ENCODE results near the gene KCNH5. TPM values are rescaled to one million over a fixed set of nuclear protein-coding genes. Genes with fewer than 3 reads are reported as not detected.

The KCNH5 gene
- total RNA-seq, 6 donors from 2014 or later, result under 0.01 to 0.22 TPM; not detected in 4

GRCh38 chr14:62673014-62673755, 372.1 kb downstream of the KCNH5 start:
- Histone ChIP-seq H3K9me3 (no peaks in the 10 kb centered on the region), H3K4me1 (no peaks in the 10 kb centered on the region), H3K36me3 (no peaks in the 10 kb centered on the region), H3K27me3 (no peaks in the 10 kb centered on the region), H3K4me3 (no peak overlapping the region), H3K27ac (no peak overlapping the region)
- no peak for TF ChIP-seq POLR2A (IDR thresholded peaks at IDR 0.05)
- ATAC-seq (ENCODE audit: low FRiP score in 2 of 2) (no peak), DNase-seq (no peak)
- 81 to 95% methylated on average over 4 of the region's 4 CpGs for WGBS, 2 donors

- DNase-seq, result no peak
- no peaks in the 10 kb centered on the region for H3K4me1 ChIP-seq
- TF ChIP-seq EP300 (IDR thresholded peaks at IDR 0.05), result no peak
- TF ChIP-seq CTCF (IDR thresholded peaks at IDR 0.05), result no peak
- no peaks in the 10 kb centered on the region for H3K27me3 ChIP-seq
- no peaks in the 10 kb centered on the region for H3K9me3 ChIP-seq
- no peak overlapping the region for H3K4me3 ChIP-seq
- no peak overlapping the region for H3K27ac ChIP-seq
- no peaks in the 10 kb centered on the region for H3K36me3 ChIP-seq
- 71 to 81% methylated on average over 2 of the region's 2 CpGs for WGBS, 2 donors
- no peak for ATAC-seq (ENCODE audit: low FRiP score in 2 of 2)
Observed at GRCh38 chr14:62670526-62670925, 374.7 kb downstream of the KCNH5 start.

- TF ChIP-seq POLR2AphosphoS5 (IDR thresholded peaks at IDR 0.05) (no peak), POLR2A (IDR thresholded peaks at IDR 0.05) (no peak), CTCF (IDR thresholded peaks at IDR 0.05) (no peak), EP300 (IDR thresholded peaks at IDR 0.05) (no peak)
- DNase-seq, result no peak
- 87 to 88% methylated on average over 4 of the region's 4 CpGs for WGBS, 2 donors
Observed at GRCh38 chr14:62667421-62667914, 377.8 kb downstream of the KCNH5 start.

GRCh38 chr14:62665286-62665685, 380.0 kb downstream of the KCNH5 start:
- Histone ChIP-seq H3K9me3 (no peaks in the 10 kb centered on the region), H3K27ac (no peak overlapping the region), H3K4me1 (no peaks in the 10 kb centered on the region), H3K4me3 (no peak overlapping the region), H3K27me3 (no peaks in the 10 kb centered on the region), H3K36me3 (no peaks in the 10 kb centered on the region)
- TF ChIP-seq POLR2AphosphoS5 (IDR thresholded peaks at IDR 0.05) (no peak), CTCF (IDR thresholded peaks at IDR 0.05) (no peak), EP300 (IDR thresholded peaks at IDR 0.05) (no peak), POLR2A (IDR thresholded peaks at IDR 0.05) (no peak)
- ATAC-seq (ENCODE audit: low FRiP score in 2 of 2) (no peak), DNase-seq (no peak)
- WGBS, 2 donors, result 29 to 36% methylated on average over 3 of the region's 3 CpGs

More at GRCh38 chr14:62667421-62667914, 377.8 kb downstream of the KCNH5 start:
- no peak for ATAC-seq (ENCODE audit: low FRiP score in 2 of 2)
- H3K27ac ChIP-seq, result no peak overlapping the region
- H3K4me3 ChIP-seq, result no peak overlapping the region
- no peaks in the 10 kb centered on the region for H3K4me1 ChIP-seq
- H3K36me3 ChIP-seq, result no peaks in the 10 kb centered on the region
- no peaks in the 10 kb centered on the region for H3K27me3 ChIP-seq
- no peaks in the 10 kb centered on the region for H3K9me3 ChIP-seq

- WGBS, 2 donors, result 58 to 60% methylated on average over 4 of the region's 4 CpGs
- no peak overlapping the region for H3K4me3 ChIP-seq
- H3K9me3 ChIP-seq, result no peaks in the 10 kb centered on the region
- no peaks in the 10 kb centered on the region for H3K4me1 ChIP-seq
- no peak for ATAC-seq (ENCODE audit: low FRiP score in 2 of 2)
- no peak for TF ChIP-seq POLR2A (IDR thresholded peaks at IDR 0.05)
- TF ChIP-seq EP300 (IDR thresholded peaks at IDR 0.05), result no peak
- no peak for TF ChIP-seq POLR2AphosphoS5 (IDR thresholded peaks at IDR 0.05)
- no peak for TF ChIP-seq CTCF (IDR thresholded peaks at IDR 0.05)
- no peaks in the 10 kb centered on the region for H3K27me3 ChIP-seq
- no peak overlapping the region for H3K27ac ChIP-seq
- no peak for DNase-seq
- H3K36me3 ChIP-seq, result no peaks in the 10 kb centered on the region
Observed at GRCh38 chr14:62663456-62663821, 381.8 kb downstream of the KCNH5 start.

Data from upper lobe of left lung (tissue), 6 donors.